Adrenal gland (tissue), 12 donors: ENCODE measurements around the gene ICA1. TPM values are rescaled to one million over a fixed set of nuclear protein-coding genes. Genes with fewer than 3 reads are reported as not detected.

Source experiments
- DNase-seq, 7 donors: peaks; one replicate each; pipeline ENCODE4 v3.0.0-alpha.2; 2019 to 2020
- H3K27ac ChIP-seq, 5 donors: fragments of 200-600 bp; sonication (generic) in 4 of 5; 1 replicate in 3 of 5; 2 replicates in 2 of 5; pipeline versions ENCODE4 v1.5.1 to v1.8.0; 2016 to 2020; ENCODE audit warnings: mild to moderate bottlenecking in 1 of 5
- H3K27me3 ChIP-seq: fragments of 200-600 bp; 2 replicates; pipeline ENCODE4 v1.8.0; 2021
- H3K36me3 ChIP-seq, 2 donors: fragments of 200-600 bp; replicated peaks in 1 of 2; 1 replicate in 1 of 2; 2 replicates in 1 of 2; pipeline versions ENCODE4 v1.5.1 to v1.8.0; 2018 to 2022
- H3K4me1 ChIP-seq, 2 donors: fragments of 200-600 bp; replicated peaks in 1 of 2; 1 replicate in 1 of 2; 2 replicates in 1 of 2; pipeline versions ENCODE4 v1.5.1 to v1.8.0; 2018 to 2021
- H3K4me3 ChIP-seq, 4 donors: fragments of 200-600 bp; sonication (generic) in 3 of 4; one replicate each; pipeline ENCODE4 v1.5.1; 2016 to 2018
- H3K9me3 ChIP-seq, 3 donors: fragments of 200-600 bp; sonication (generic) in 1 of 3; replicated peaks in 1 of 3; 1 replicate in 2 of 3; 2 replicates in 1 of 3; pipeline versions ENCODE4 v1.5.1 to v1.8.0; 2016 to 2021
- POLR2A ChIP-seq, 2 donors: fragments of 450-650 bp; IDR thresholded peaks; one replicate each; pipeline ENCODE4 v1.6.1; 2017; ENCODE audit warnings: antibody characterized with exemption in 2 of 2, mild to moderate bottlenecking in 2 of 2, moderate library complexity in 1 of 2
- WGBS, 4 donors: extraction: QIAGEN DNeasy Blood & Tissue Kit in 2 of 4; methylation state at CpG; one replicate each; pipeline versions ENCODE4 v1.1.5 to v1.1.7; 2013 to 2017; 5-methylcytosine and 5-hydroxymethylcytosine counted together
- intact Hi-C, 2 donors: fragments of 100-400 bp; cut with DNase I; formaldehyde crosslinking; loops; one replicate each; pipeline versions ENCODE4 v1.14.1 to v1.15.0; 2022 to 2023
- polyA plus RNA-seq, 3 donors: library from polyadenylated mRNA; stranded (reverse); fragments of 200-250 nt in 2 of 3; fragments of 350-450 nt in 1 of 3; fragmentation: Illumina TruSeq in 1 of 3; extraction: RNeasy Lipid Tissue Mini Kit (QIAGEN cat#74804) in 1 of 3; gene quantifications; one replicate each; pipeline ENCODE4 v1.2.3, GENCODE V29; 2013 to 2014
- total RNA-seq, 9 donors: library from RNA; depleted of rRNA in 4 of 9; stranded (reverse); fragments of >200 nt in 4 of 9; fragments of 120-200 nt in 1 of 9; fragmentation: NEBNext Ultra II Directional in 1 of 9; extraction: Animal tissue kit (Norgen Biotek cat#: 25700) in 1 of 9; gene quantifications; one replicate each; pipeline versions ENCODE4 v1.1.0 to v1.2.4, GENCODE V29; 2013 to 2023
- TF ChIP-seq, protein P1 (sequence below), 6 experiments: fragments of 450-650 bp in 4 of 6; fragments of 200-600 bp in 2 of 6; sonication (generic) in 1 of 6; IDR thresholded peaks; 1 replicate in 5 of 6; 2 replicates in 1 of 6; pipeline versions ENCODE4 v1.5.1 to v1.8.0; 2016 to 2021; ENCODE audit warnings: antibody characterized with exemption in 6 of 6, mild to moderate bottlenecking in 2 of 6, moderate library complexity in 1 of 6
- donor health status: healthy with polysubstance abuse.
- donor health status: Bipolar disorder and iron deficiency.
- donor health status: DM: yes; HTN: yes; CAD: no.
- donor health status: DM: no; HTN: no; CAD: no.
- donor health status: DM: no; HTN: no; CAD: no.
- donor health status: DM: yes; HTN: yes; CAD: no.

Gene ICA1
- total and polyA plus RNA-seq, 12 donors: 5.0 to 16.1 (median 8.4) TPM; not detected in 1

DNA sequence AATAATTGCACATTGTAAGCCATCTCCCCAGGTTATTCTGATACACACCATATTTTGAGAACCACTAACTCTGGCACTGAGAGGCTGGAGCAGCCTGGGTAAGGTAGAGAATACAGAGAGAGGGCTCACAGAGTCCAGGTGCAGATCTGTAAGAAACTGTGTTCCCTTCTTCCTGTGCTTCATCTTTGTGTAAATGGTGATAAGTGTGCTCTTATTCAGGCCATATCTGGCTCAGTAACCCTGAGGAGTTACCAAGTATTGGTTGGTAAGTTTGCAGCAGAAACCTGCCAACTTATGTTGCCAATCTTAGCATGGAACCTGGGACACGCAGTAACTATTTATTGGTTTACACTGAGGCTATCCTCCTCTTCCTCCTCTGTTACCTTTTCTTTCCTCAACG, 16.2 kb upstream of the ICA1 start:
- 59 to 91% (median 79%) methylated on average over 2 of the region's 2 CpGs for WGBS, 4 donors
- no peaks in the 10 kb centered on the region for H3K27me3 ChIP-seq
- H3K9me3 ChIP-seq: no peaks in the 10 kb centered on the region
- H3K27ac ChIP-seq: no peak overlapping the region
- H3K36me3 ChIP-seq: no peaks in the 10 kb centered on the region
- no peaks in the 10 kb centered on the region for H3K4me1 ChIP-seq
- TF ChIP-seq, protein P1, sequence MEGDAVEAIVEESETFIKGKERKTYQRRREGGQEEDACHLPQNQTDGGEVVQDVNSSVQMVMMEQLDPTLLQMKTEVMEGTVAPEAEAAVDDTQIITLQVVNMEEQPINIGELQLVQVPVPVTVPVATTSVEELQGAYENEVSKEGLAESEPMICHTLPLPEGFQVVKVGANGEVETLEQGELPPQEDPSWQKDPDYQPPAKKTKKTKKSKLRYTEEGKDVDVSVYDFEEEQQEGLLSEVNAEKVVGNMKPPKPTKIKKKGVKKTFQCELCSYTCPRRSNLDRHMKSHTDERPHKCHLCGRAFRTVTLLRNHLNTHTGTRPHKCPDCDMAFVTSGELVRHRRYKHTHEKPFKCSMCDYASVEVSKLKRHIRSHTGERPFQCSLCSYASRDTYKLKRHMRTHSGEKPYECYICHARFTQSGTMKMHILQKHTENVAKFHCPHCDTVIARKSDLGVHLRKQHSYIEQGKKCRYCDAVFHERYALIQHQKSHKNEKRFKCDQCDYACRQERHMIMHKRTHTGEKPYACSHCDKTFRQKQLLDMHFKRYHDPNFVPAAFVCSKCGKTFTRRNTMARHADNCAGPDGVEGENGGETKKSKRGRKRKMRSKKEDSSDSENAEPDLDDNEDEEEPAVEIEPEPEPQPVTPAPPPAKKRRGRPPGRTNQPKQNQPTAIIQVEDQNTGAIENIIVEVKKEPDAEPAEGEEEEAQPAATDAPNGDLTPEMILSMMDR (IDR thresholded peaks at IDR 0.05): no peak
- no peak for TF ChIP-seq POLR2A (IDR thresholded peaks at IDR 0.05)
- intact Hi-C loops: no loop called here
- no peak overlapping the region for H3K4me3 ChIP-seq
- DNase-seq: no peak

DNA sequence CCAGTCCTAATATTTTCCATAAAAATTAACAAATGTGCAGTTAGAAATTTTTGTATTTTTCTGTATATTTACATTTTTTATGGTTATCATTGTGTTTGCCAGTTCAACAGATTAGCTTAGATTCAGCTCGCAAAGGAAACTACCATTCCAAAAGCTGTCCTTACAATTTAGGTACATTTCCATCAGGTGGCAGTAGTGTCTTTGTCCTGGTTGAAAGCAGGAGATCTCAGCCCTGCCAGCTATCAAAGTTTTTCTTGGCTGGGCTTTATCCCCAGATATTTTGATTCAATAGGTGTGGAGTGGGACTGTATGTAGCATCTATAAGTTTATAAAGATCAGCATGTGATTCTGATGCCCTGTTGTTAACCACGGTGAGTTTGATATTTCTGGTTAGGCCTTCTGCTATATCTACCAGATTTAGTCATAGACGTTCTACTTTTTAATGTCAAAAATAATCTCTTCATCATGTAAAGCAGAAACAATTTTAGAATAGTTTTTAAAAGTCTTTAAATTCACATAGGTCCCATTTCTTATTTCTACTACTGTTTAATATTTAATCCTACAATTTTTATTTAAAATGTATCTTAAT, 15.5 kb upstream of the ICA1 start:
- Histone ChIP-seq H3K36me3 (no peaks in the 10 kb centered on the region), H3K27me3 (no peaks in the 10 kb centered on the region), H3K4me3 (no peak overlapping the region), H3K9me3 (no peaks in the 10 kb centered on the region), H3K27ac (no peak overlapping the region), H3K4me1 (no peaks in the 10 kb centered on the region)
- intact Hi-C loops: no loop called here
- whole genome bisulfite sequencing, 4 donors: 69 to 84% (median 79%) methylated on average over 3 of the region's 3 CpGs
- DNase-seq: no peak
- TF ChIP-seq, protein P1 (IDR thresholded peaks at IDR 0.05): peak in 2 of 6 experiments; percentile 7 to 13
- TF ChIP-seq POLR2A (IDR thresholded peaks at IDR 0.05): no peak

DNA sequence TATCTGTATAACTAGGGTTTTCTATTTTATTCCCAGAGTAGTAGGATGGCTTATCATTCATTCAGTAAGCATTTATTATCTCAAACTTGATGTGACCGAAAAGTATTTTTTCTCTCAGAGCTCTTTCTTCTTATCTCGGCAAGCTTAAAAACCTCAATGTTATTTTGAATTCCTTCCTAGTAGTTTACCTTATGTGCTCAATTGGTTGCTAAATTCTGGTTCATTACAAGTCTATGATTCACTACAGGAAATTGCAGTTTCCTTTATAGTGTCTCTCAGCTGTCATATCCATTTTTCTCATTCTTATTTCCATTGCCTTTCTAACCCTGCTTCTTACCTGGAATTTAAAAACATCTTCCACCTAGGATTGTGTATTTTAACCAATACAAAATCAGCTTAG, 12.6 kb upstream of the ICA1 start:
- no peak for TF ChIP-seq POLR2A (IDR thresholded peaks at IDR 0.05)
- TF ChIP-seq, protein P1 (IDR thresholded peaks at IDR 0.05): no peak
- no peaks in the 10 kb centered on the region for H3K4me1 ChIP-seq
- H3K27me3 ChIP-seq: no peaks in the 10 kb centered on the region
- no peak overlapping the region for H3K4me3 ChIP-seq
- 76 to 85% (median 79%) methylated on average over 2 of the region's 2 CpGs for WGBS, 4 donors
- DNase-seq: no peak
- H3K36me3 ChIP-seq: no peaks in the 10 kb centered on the region
- H3K27ac ChIP-seq: no peak overlapping the region
- no peaks in the 10 kb centered on the region for H3K9me3 ChIP-seq
- intact Hi-C loops: no loop called here

GRCh38 chr7:8271960-8272359, 10.0 kb upstream of the ICA1 start:
- Histone ChIP-seq H3K4me3 (no peak overlapping the region), H3K36me3 (no peaks in the 10 kb centered on the region), H3K27me3 (no peaks in the 10 kb centered on the region), H3K27ac (no peak overlapping the region), H3K4me1 (no peaks in the 10 kb centered on the region), H3K9me3 (no peaks in the 10 kb centered on the region)
- intact Hi-C loops: no loop called here
- no peak for TF ChIP-seq POLR2A (IDR thresholded peaks at IDR 0.05)
- TF ChIP-seq, protein P1 (IDR thresholded peaks at IDR 0.05): no peak
- DNase-seq: no peak
